NOMO-1 treated with dmso at 0.1 percent for 144 hours (cell line): ENCODE results near the gene RAMP3.
"Not testable (repeated sequence)": the region's sequence is repeated elsewhere in the genome, so short reads cannot be mapped to it uniquely, and the experiment has no call there.

Experiments used
- DNase-seq: peaks from one replicate; lab custom pipeline; 2025; ENCODE audit not compliant: unreplicated experiment; lab: John Stamatoyannopoulos, UW

RAMP3 gene

DNA sequence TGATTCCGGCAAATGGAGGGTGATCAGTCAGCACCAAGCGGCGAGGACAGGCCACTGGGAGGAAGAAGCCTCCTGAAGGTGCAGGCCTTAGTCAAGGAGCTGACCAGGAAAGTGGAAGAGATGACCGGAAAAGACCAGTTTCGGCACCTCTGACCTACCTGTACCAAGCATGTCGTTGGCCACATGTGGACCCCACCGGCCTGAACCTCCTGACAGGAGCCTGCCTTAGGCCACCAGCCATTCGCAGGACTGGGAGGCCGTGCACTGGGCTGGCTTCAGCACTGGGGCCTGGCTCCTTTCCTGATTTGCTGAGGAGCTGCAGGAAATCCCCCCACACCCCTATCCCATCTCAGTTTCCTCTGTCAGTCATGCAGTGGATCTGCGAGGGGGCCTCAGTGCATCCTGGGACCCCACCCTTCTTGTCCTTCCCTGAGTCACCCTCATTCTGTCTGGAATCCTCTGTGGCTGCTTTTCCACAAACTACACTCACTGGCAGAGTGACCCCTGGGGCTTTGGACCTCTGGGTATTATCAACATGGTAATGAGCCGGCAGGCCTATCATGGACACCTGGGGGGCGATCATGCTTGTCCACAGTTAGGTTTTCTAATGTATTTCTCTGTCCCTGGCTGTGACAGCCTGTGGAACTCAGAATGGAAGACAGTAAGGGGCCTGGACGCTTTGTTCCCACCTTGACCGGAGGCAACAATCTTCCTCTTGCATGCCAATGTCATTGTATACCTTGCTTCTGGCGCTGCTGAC lies 33.0 kb downstream of the RAMP3 start:
- no peak for DNase-seq

DNA sequence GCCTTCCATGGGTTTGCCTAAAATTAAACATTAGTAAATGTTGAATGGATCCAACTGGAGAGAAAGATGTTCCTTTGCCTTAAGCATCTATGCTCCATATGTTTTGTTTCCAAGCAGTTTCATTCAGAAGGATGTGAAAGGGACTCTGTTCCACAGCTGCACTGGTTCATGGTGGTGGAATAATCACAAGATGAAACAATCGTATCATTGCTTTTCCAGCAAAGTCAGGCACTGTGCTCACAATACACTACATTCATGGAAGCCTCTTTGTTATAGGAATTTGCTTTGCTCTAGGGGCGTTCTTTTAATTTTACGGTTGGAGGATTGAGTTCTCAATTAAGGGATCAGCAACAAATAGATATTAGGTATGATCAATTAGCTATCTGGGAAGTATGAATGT lies 33.8 kb downstream of the RAMP3 start:
- DNase-seq: no peak

DNA sequence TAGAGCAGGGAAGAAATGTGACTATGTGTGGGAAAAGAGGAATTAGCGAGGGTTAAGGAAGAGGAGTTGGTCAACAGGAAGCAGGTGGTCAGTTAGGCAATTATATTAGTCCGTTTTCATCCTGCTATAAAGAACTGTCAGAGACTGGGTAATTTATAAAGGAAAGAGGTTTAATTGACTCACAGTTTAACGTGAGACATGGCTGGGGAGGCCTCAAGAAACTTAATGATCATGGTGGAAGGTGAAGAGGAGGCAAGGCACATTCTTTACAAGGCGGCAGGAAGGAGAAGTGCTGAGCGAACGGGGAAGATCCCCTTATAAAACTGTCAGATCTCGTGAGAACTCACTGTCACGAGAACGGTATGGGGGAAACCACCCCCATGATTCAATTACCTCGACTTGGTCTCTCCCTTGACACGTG lies 35.0 kb downstream of the RAMP3 start:
- peak; percentile 64 for DNase-seq

DNA sequence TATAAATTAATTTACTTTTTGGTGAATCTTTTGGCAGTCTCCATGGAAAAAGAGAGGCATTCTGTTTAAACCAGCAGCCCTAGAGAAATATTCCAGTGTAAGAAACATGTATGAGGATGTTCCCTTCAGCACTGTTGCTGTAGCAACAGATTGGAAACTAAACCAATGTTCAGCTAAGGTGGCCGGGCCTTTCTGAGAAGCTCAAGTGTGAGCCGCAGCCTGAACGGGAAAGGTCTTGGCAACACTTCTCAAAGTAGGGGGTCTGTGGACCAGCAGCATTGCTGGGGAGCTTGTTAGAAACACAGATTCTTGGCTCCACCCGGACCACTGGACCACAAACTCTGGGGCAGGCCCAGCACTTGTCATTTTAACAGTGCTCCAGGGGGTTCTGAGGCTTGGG lies 36.2 kb downstream of the RAMP3 start:
- DNase-seq: no peak

DNA sequence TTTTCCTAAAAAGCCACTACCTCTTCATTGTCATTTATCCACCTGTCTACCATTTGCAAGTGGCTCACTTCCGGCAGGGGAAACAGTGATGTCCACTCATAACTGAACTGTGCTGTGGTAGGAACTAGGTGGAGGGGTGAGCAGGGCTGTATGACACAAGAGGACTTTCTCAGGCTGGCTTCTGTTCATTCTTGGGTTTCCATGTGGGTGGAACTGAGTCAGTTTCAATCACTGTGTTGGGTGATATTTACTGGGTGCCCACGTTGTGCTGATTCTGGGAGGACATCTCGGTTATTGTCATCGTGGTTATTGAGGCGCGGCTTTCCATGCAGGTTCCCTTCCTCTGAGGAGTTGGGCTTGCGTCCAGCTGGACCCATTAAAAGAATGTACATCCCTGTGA lies 38.8 kb downstream of the RAMP3 start:
- DNase-seq: no peak

DNA sequence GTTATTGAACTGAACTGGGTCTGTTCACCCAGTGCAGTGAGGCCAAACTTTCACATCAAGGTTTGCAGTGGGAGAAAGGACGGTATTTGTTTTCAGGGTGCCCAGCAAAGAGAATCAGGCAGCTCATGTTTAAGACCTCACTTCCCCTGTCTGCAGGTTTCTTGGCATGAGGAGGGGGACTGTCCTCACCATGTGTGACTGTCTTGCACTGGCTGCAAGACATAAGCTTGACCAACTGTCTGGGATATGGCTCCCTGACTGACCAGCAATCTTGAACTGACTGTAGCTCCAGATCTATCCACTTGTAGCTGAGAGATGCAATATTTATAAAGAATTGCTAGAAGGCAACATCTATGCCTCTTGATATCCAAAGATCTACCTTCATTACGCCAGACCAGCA lies 39.9 kb downstream of the RAMP3 start:
- no peak for DNase-seq

DNA sequence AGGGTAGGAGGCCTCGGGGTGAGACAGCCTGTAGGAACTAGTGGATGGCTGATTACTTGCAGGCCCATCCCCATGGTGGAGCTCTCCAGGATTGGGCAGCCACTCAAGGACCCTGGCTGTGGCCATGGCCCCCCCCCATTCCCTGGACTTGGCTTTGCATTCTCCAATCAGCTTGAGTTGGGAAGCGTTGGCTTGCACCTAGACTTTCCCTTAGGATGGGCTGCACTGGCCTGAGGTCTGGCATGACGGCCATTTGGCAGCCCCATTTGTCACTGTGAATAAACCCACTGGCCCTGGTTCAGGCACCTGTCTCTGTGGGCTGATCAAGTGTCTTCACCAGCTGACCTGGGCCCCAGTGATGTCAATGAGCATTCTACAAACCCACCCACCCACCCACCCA lies 41.4 kb downstream of the RAMP3 start:
- no peak for DNase-seq

DNA sequence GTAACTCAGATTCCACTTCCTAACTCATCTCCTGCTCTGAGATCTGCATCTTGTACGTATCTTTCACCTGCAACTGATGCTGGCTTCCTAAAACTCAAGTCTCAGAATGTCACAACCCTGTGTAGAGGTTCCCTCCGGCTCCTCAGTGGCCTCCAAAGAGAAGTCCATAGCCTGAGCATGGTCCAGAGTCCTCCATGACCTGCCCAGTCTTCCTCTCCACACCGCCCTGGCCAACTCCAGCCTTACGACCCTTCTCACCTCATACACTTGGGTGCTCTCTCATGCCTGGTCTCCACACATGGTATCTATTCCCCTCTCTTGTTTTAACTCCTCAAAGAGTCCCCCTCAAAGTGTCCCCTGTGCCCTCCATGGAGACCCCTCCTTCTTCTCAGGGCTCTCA lies 41.9 kb downstream of the RAMP3 start:
- DNase-seq: no peak

DNA sequence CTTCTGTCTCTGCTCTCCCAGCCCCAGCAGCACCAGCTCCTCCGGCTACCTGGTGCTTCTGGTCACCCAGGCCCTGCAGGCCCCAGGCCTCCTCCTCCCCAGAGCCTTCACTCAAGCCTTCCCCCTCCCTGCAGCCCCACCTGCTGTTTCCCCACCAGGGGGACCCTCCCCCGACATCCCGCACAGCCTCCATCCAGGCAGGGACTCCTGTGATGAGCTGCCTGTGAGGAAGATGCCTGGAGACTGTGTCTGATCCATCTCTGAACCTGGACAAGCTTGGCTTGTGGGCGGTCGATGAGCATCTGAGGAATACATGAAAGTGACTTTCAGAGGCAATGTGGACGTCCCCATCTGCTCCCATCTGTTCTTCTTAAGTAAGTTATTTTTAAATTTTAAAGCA lies 45.0 kb downstream of the RAMP3 start:
- no peak for DNase-seq

DNA sequence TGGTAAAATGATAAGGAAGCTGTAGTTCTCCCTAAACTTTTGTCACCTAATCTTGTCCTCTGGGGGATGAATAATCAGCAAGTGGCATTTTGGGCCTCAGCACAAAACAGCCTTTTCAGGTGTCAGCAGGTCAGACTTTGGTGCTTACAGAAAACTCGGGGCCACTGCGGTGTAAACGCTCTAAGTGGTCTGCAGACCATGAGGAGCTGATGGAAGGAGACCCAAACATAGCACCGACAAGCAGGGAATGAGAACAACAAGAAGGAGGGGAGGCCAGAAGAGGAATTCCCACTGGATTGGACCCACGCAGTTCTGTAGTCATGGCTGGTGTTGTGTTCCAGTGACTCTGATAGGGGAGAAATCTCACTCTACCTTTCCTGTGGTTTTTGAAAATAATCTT lies 45.4 kb downstream of the RAMP3 start:
- DNase-seq: no peak

DNA sequence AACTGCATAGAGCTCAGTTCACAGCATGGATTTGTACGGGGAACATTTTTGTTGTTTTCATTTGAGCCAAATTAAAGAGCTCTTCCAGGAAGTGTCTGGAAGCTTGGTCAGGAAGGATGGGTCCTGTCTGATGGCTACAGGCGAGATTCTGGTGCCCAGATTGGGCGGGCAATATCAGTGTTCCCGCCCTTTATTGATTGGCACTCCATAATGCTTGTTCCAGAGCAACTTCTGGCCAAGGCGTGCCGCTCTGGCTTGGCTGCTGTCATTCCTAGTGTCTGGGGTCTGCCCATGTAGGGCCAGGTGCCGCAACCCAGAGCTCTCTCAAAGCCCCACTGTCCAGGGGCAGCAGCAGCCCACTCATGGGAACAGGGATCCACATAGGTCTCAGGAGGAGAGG lies 45.9 kb downstream of the RAMP3 start:
- no peak for DNase-seq

DNA sequence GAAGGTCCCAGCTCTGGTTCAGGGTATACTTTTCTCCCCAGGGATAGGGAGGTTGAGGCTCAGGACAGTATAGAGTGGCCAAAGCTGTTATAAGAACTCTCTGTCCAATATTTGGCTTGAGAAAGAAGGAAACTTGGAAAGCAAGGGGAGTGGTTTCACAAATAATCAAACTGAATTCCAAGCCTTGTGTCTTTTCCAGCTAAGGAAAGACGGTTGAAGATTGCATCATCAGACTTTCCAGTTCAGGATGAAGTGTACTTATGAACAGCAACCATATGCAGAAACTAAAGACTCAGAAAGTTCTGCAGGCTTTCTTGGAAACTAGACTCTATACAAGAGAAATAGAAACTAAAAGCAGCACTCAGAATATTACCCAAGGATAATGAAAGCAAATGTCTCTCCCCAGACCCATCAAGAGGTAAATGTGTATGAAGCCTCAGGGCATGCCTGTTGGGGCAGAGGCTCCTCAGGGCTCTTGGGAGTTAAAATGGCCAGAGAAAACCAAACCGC lies 46.4 kb downstream of the RAMP3 start:
- DNase-seq: no peak

DNA sequence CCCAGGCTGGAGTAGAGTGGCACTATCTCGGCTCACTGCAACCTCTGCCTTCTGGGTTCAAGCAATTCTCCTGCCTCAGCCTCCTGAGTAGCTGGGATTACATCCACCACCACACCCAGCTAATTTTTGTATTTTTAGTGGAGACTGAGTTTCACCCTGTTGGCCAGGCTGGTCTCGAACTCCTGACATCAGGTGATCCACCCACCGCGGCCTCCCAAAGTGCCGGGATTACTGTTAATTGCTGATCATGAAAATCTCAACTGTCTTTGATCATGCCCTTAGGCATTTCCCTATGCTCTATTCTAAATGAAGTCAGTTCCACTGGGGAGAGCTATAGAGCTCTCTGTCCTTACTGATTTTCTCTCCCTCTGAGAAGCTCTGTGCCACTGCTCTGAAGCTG lies 48.7 kb downstream of the RAMP3 start:
- not testable (repeated sequence) for DNase-seq

DNA sequence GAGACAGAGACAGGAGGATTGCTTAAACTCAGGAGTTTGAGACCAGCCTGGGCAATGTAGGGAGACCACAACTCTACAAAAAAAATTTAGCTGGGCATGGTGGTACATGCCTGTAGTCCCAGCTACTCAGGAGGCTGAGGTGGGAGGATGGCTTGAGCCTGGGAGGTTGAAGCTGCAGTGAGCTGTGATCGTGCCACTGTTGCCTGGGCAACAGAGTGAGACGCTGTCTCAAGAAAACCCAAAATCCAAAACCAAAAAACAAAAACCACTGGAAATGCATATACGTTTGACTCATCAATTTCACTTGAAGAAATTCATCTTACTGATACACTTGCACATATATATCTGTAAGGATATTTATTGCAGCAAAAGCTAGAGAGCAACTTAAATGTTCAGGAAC lies 52.3 kb downstream of the RAMP3 start:
- DNase-seq: not testable (repeated sequence)

DNA sequence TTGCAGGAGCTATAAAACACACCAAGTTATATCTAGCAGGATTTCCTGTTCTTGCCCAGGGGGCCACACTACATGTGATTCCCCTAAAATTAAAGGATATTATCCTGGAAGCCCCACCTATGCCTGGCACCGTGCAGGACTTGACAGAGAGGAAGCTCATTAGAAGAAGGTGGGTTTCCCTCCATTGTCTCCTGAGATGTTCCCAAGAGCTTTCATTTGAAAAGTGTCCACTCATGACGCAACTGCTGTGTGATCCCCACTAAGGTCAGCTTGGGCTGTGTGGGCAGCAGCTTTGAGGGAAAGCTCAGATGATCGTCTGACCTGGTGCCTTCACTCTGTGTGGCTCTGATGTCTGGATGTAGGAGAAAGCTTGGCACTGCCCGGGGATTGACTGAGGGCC lies 53.5 kb downstream of the RAMP3 start:
- no peak for DNase-seq

DNA sequence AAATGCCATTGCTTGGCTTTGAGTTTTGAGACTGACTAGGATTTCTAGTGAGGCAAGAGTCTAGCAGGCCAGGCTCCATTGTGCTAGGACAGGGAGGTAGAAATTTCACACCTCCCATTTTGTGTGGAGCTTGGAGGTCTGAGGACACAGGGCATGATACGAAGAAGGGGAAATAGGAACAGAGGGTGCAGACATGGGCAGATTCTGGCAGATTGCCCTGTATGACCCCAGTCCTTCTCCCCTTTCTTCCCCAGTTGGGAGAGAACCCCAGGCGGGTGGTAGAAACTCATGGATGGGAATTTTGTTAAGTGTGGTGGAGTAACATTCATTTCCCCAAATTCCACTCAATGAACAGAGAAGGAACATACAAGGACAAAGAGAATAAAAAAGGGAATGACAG lies 54.4 kb downstream of the RAMP3 start:
- no peak for DNase-seq

DNA sequence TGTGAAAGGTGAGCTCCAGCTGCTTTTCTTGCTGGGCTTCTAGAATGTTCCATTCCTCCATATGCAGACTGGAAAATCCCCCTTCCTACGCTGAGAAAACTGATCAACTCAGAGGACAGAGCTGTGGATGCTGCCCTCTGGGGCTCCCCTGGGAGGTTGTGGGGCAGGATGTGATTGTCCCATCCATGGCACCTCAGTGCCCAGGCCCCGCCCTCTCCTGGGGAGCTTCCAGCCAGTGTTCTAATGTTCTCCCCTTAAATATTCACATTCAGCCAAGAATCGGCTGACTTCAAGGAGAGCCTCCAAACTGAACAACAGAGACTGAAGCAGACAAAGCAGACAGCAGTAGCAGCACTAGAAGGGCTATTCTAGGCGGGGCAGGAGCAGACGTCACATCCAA lies 55.0 kb downstream of the RAMP3 start:
- no peak for DNase-seq

DNA sequence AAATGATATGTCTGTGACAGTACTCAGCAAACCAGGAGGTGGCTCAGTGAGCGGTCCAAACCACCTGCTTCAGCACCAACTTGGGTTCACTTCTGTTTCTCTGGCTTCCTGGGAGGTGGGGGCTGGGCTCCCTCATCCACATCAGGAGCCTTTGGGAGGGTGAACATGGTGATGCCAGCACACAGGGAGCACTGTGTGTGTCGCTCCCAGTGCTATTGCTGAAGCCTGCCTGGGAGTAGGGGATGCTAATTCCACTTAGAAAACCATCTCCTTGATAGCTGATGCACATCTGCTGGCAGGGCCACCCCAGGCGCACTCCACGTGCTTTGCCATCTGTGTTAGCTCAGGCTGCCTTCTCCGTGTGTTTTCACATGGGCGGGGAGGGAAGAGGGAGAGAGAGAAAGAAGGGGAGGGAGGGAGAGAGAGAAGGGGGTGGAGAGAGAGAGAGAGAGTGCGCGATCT lies 58.0 kb downstream of the RAMP3 start:
- no peak for DNase-seq

DNA sequence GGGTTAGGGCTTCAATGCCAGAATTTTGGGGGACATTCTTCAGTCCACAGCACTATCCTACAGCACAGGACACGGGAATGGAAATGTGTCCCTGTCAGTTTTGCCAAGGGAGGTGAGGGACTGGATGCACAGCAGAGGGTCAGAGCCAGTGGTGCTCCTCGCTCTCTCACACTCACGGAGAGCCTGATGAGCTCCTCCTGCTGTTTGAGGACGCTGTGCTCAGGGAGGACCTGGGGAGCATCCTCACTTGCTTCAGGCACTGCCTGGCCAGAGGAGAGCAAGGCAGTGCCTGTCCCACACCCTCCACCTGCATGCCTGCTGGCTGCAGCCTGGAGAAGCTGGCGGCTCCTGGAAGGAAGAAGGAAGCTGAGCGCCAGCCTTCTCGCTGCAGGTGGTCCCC lies 58.6 kb downstream of the RAMP3 start:
- DNase-seq: no peak

DNA sequence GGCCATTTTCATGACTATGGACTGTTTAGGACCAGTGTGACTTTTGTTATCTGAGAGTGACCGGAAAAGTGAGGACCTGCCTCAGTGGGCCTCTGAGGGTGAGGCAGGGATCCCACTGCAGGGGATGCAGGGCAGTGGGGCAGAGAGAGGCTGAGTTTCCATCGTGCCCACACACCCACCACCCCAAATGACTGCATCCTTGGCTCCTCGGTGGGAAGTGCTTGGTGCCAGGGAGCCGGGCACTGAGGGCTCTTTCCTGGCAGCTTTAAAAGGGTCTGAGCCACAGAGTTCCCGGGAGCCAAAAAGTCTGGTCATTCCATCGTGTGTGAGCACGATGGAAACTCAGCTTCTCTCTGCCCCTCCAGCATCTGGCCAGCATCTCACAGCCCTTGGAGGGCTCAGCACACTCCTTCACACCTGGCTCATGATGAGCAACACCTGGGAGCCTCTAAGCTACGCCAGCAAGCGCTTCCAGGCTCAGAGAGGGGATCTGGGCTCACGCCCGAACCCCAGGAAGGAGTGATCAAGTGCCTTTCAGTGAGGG lies 59.1 kb downstream of the RAMP3 start:
- DNase-seq: no peak

DNA sequence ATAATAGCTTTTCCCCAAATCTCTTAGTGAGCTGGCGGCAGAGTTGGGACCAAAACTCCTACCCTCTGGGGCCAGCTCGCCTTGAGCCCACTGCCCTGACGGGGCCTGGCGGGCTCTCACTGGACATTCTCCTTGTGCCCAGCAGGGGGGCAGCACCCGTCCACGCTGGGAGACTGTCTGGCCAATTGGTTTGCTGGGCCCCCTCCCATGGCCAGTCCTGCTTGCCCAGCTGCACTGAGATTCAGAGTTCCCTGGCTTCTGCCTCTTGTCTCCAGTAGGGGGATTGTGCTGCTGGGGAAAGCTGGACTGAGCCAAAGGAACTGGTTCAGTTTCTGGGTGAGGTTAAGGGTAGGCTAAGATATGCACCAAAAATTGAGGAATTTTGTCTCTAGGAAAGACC lies 59.8 kb downstream of the RAMP3 start:
- DNase-seq: no peak

DNA sequence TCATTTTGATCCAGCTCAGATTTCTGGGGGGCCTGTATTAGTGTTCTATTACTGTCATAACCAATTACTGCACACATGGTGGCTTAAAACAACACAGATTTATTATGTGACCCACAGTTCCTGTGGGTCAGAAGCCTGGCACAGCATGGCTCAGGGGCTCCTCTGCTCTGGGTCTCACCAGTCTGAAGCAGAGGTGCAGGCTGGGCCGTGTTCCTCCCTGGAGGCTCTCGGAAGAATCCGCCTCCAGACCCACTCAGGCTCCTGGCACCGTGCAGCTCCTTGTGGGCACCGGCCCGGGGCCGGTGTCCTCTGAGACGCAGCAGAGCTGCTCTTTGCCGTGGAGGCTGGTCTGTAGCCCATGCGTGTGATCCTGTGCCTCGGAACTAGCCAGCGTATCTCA lies 61.5 kb downstream of the RAMP3 start:
- no peak for DNase-seq
